Activated naive CD8-positive, alpha-beta T cell treated with anti-CD3 and anti-CD28 coated beads, Interleukin-2, amount 50 U/mL, for 24 hours (primary cell): ENCODE data around the gene EXT2.

Experiments
- ATAC-seq: fragments of 150-1000 bp; cut with Tn5 transposase; one replicate; pipeline ENCODE4 v1.10.0; 2021
- DNase-seq: peaks from one replicate; pipeline ENCODE4 v3.0.0; 2021
- H3K27ac Mint-ChIP-seq: one replicate; pipeline ENCODE4 v1.8.0; 2021; ENCODE audit warnings: mild to moderate bottlenecking, mixed read lengths
- H3K27me3 Mint-ChIP-seq: one replicate; pipeline ENCODE4 v1.8.0; 2021; ENCODE audit warnings: mixed read lengths
- H3K36me3 Mint-ChIP-seq: one replicate; pipeline ENCODE4 v1.8.0; 2021; ENCODE audit warnings: low read depth, mixed read lengths
- H3K4me1 Mint-ChIP-seq: one replicate; pipeline ENCODE4 v1.8.0; 2021; ENCODE audit warnings: mixed read lengths
- H3K4me3 Mint-ChIP-seq: one replicate; pipeline ENCODE4 v1.8.0; 2021; ENCODE audit warnings: mild to moderate bottlenecking, moderate library complexity, mixed read lengths
- H3K9me3 Mint-ChIP-seq: one replicate; pipeline ENCODE4 v1.8.0; 2021; ENCODE audit warnings: mixed read lengths

Gene EXT2

GRCh38 chr11:44205836-44206235 is 110.4 kb downstream of the EXT2 start:
- no peak overlapping the region for H3K4me3 Mint-ChIP-seq
- no peaks in the 10 kb centered on the region for H3K4me1 Mint-ChIP-seq
- ATAC-seq (no peak), DNase-seq (no peak)
- H3K27ac Mint-ChIP-seq = no peak overlapping the region
- H3K27me3 Mint-ChIP-seq = no peaks in the 10 kb centered on the region
- peaks cover 62% of the 10 kb centered on the region for H3K36me3 Mint-ChIP-seq
- peaks cover 14% of the 10 kb centered on the region for H3K9me3 Mint-ChIP-seq

- Mint-ChIP-seq H3K27ac (no peak overlapping the region), H3K36me3 (peaks cover 63% of the 10 kb centered on the region), H3K4me3 (no peak overlapping the region)
Measured at GRCh38 chr11:44207292-44207691, 111.8 kb downstream of the EXT2 start.

GRCh38 chr11:44208976-44209603 is 113.6 kb downstream of the EXT2 start:
- no peak for DNase-seq
- Mint-ChIP-seq H3K36me3 (peaks cover 61% of the 10 kb centered on the region), H3K27me3 (no peaks in the 10 kb centered on the region), H3K9me3 (peaks cover 21% of the 10 kb centered on the region), H3K4me3 (no peak overlapping the region), H3K4me1 (no peaks in the 10 kb centered on the region), H3K27ac (no peak overlapping the region)
- ATAC-seq = no peak

More at GRCh38 chr11:44207292-44207691, 111.8 kb downstream of the EXT2 start:
- ATAC-seq (no peak), DNase-seq (no peak)
- Mint-ChIP-seq H3K27me3 (no peaks in the 10 kb centered on the region), H3K4me1 (no peaks in the 10 kb centered on the region), H3K9me3 (peaks cover 21% of the 10 kb centered on the region)

GRCh38 chr11:44212128-44212527 is 116.7 kb downstream of the EXT2 start:
- no peaks in the 10 kb centered on the region for H3K4me1 Mint-ChIP-seq
- no peaks in the 10 kb centered on the region for H3K27me3 Mint-ChIP-seq
- H3K36me3 Mint-ChIP-seq = peaks cover 48% of the 10 kb centered on the region
- peaks cover 21% of the 10 kb centered on the region for H3K9me3 Mint-ChIP-seq
- H3K4me3 Mint-ChIP-seq = no peak overlapping the region
- ATAC-seq (no peak), DNase-seq (no peak)
- no peak overlapping the region for H3K27ac Mint-ChIP-seq

GRCh38 chr11:44213148-44213547 is 117.7 kb downstream of the EXT2 start:
- Mint-ChIP-seq H3K27me3 (no peaks in the 10 kb centered on the region), H3K27ac (no peak overlapping the region), H3K36me3 (peaks cover 45% of the 10 kb centered on the region), H3K4me3 (no peak overlapping the region), H3K9me3 (peaks cover 21% of the 10 kb centered on the region), H3K4me1 (no peaks in the 10 kb centered on the region)
- no peak for ATAC-seq
- no peak for DNase-seq

- Mint-ChIP-seq H3K36me3 (peaks cover 16% of the 10 kb centered on the region), H3K27ac (no peak overlapping the region), H3K9me3 (no peaks in the 10 kb centered on the region), H3K4me3 (no peak overlapping the region), H3K27me3 (no peaks in the 10 kb centered on the region), H3K4me1 (no peaks in the 10 kb centered on the region)
- ATAC-seq (no peak), DNase-seq (no peak)
Measured at GRCh38 chr11:44217432-44217831, 122.0 kb downstream of the EXT2 start.

- Mint-ChIP-seq H3K9me3 (no peaks in the 10 kb centered on the region), H3K27ac (no peak overlapping the region), H3K36me3 (peaks cover 11% of the 10 kb centered on the region), H3K4me1 (no peaks in the 10 kb centered on the region), H3K27me3 (no peaks in the 10 kb centered on the region), H3K4me3 (no peak overlapping the region)
- ATAC-seq (no peak), DNase-seq (no peak)
Measured at GRCh38 chr11:44219830-44220796, 124.6 kb downstream of the EXT2 start.

- no peak for DNase-seq
- Mint-ChIP-seq H3K36me3 (peaks cover 11% of the 10 kb centered on the region), H3K9me3 (no peaks in the 10 kb centered on the region), H3K27ac (no peak overlapping the region), H3K4me3 (no peak overlapping the region), H3K27me3 (no peaks in the 10 kb centered on the region), H3K4me1 (no peaks in the 10 kb centered on the region)
- ATAC-seq = no peak
Measured at GRCh38 chr11:44221456-44221855, 126.0 kb downstream of the EXT2 start.

GRCh38 chr11:44221992-44222391 is 126.5 kb downstream of the EXT2 start:
- Mint-ChIP-seq H3K4me3 (no peak overlapping the region), H3K9me3 (no peaks in the 10 kb centered on the region), H3K36me3 (peaks cover 11% of the 10 kb centered on the region), H3K27ac (no peak overlapping the region), H3K27me3 (no peaks in the 10 kb centered on the region), H3K4me1 (no peaks in the 10 kb centered on the region)
- ATAC-seq (no peak), DNase-seq (no peak)

GRCh38 chr11:44223238-44223637 is 127.8 kb downstream of the EXT2 start:
- peaks cover 6% of the 10 kb centered on the region for H3K36me3 Mint-ChIP-seq
- H3K4me1 Mint-ChIP-seq = no peaks in the 10 kb centered on the region
- no peak overlapping the region for H3K4me3 Mint-ChIP-seq
- no peaks in the 10 kb centered on the region for H3K9me3 Mint-ChIP-seq
- DNase-seq (no peak), ATAC-seq (no peak)
- H3K27ac Mint-ChIP-seq = no peak overlapping the region
- H3K27me3 Mint-ChIP-seq = no peaks in the 10 kb centered on the region

GRCh38 chr11:44224867-44225501 is 129.5 kb downstream of the EXT2 start:
- no peak overlapping the region for H3K27ac Mint-ChIP-seq
- no peaks in the 10 kb centered on the region for H3K27me3 Mint-ChIP-seq
- no peaks in the 10 kb centered on the region for H3K4me1 Mint-ChIP-seq

GRCh38 chr11:44226490-44226889 is 131.0 kb downstream of the EXT2 start:
- H3K9me3 Mint-ChIP-seq = no peaks in the 10 kb centered on the region
- no peak overlapping the region for H3K4me3 Mint-ChIP-seq
- no peaks in the 10 kb centered on the region for H3K4me1 Mint-ChIP-seq
- no peaks in the 10 kb centered on the region for H3K27me3 Mint-ChIP-seq
- ATAC-seq (no peak), DNase-seq (no peak)
- H3K27ac Mint-ChIP-seq = no peak overlapping the region
- H3K36me3 Mint-ChIP-seq = no peaks in the 10 kb centered on the region

More at GRCh38 chr11:44224867-44225501, 129.5 kb downstream of the EXT2 start:
- no peaks in the 10 kb centered on the region for H3K9me3 Mint-ChIP-seq
- no peak overlapping the region for H3K4me3 Mint-ChIP-seq
- DNase-seq = no peak
- H3K36me3 Mint-ChIP-seq = no peaks in the 10 kb centered on the region
- ATAC-seq = no peak

GRCh38 chr11:44226945-44227344 is 131.5 kb downstream of the EXT2 start:
- DNase-seq (no peak), ATAC-seq (no peak)
- no peak overlapping the region for H3K27ac Mint-ChIP-seq
- H3K9me3 Mint-ChIP-seq = no peaks in the 10 kb centered on the region
- H3K27me3 Mint-ChIP-seq = no peaks in the 10 kb centered on the region
- no peaks in the 10 kb centered on the region for H3K4me1 Mint-ChIP-seq
- no peak overlapping the region for H3K4me3 Mint-ChIP-seq
- no peaks in the 10 kb centered on the region for H3K36me3 Mint-ChIP-seq

- no peaks in the 10 kb centered on the region for H3K27me3 Mint-ChIP-seq
- no peak overlapping the region for H3K27ac Mint-ChIP-seq
- no peak for DNase-seq
- no peaks in the 10 kb centered on the region for H3K4me1 Mint-ChIP-seq
- no peak overlapping the region for H3K4me3 Mint-ChIP-seq
- ATAC-seq = no peak
- H3K36me3 Mint-ChIP-seq = no peaks in the 10 kb centered on the region
- H3K9me3 Mint-ChIP-seq = no peaks in the 10 kb centered on the region
Measured at GRCh38 chr11:44228379-44228778, 132.9 kb downstream of the EXT2 start.

GRCh38 chr11:44229098-44229497 is 133.6 kb downstream of the EXT2 start:
- Mint-ChIP-seq H3K9me3 (no peaks in the 10 kb centered on the region), H3K27me3 (no peaks in the 10 kb centered on the region), H3K27ac (no peak overlapping the region), H3K4me3 (no peak overlapping the region), H3K4me1 (no peaks in the 10 kb centered on the region), H3K36me3 (no peaks in the 10 kb centered on the region)
- DNase-seq = no peak
- ATAC-seq = no peak
